ENCODE data around the gene SH2B3.
"Not testable (repeated sequence)": the region's sequence is repeated elsewhere in the genome, so short reads cannot be mapped to it uniquely, and the experiment has no call there.

Gene SH2B3

GRCh38 chr12:111457071-111457470 is 51.3 kb downstream of the SH2B3 start:
- no peak for DNase-seq (ENCODE audit: low read depth in 3 of 3, low spot score in 1 of 3)

- DNase-seq (ENCODE audit: low read depth in 3 of 3, low spot score in 1 of 3), result no peak
These were observed 51.9 kb downstream of the SH2B3 start for GRCh38 chr12:111457577-111457976.

- DNase-seq (ENCODE audit: low read depth in 3 of 3, low spot score in 1 of 3), result no peak
These were observed 52.9 kb downstream of the SH2B3 start for GRCh38 chr12:111458546-111459172.

GRCh38 chr12:111460111-111460510 is 54.4 kb downstream of the SH2B3 start:
- DNase-seq (ENCODE audit: low read depth in 3 of 3, low spot score in 1 of 3), result not testable (repeated sequence)

- no peak for DNase-seq (ENCODE audit: low read depth in 3 of 3, low spot score in 1 of 3)
These were observed 56.6 kb downstream of the SH2B3 start for GRCh38 chr12:111462210-111462769.

- no peak for DNase-seq (ENCODE audit: low read depth in 3 of 3, low spot score in 1 of 3)
These were observed 61.6 kb downstream of the SH2B3 start for GRCh38 chr12:111467092-111467856.

- DNase-seq (ENCODE audit: low read depth in 3 of 3, low spot score in 1 of 3), result no peak
These were observed 62.1 kb downstream of the SH2B3 start for GRCh38 chr12:111467857-111468241.

- no peak for DNase-seq (ENCODE audit: low read depth in 3 of 3, low spot score in 1 of 3)
These were observed 63.7 kb downstream of the SH2B3 start for GRCh38 chr12:111469401-111469800.

GRCh38 chr12:111471236-111471635 is 65.5 kb downstream of the SH2B3 start:
- no peak for DNase-seq (ENCODE audit: low read depth in 3 of 3, low spot score in 1 of 3)

GRCh38 chr12:111482462-111482861 is 76.7 kb downstream of the SH2B3 start:
- no peak for DNase-seq (ENCODE audit: low read depth in 3 of 3, low spot score in 1 of 3)

GRCh38 chr12:111488271-111488670 is 82.5 kb downstream of the SH2B3 start:
- no peak for DNase-seq (ENCODE audit: low read depth in 3 of 3, low spot score in 1 of 3)

GRCh38 chr12:111488798-111489197 is 83.1 kb downstream of the SH2B3 start:
- no peak for DNase-seq (ENCODE audit: low read depth in 3 of 3, low spot score in 1 of 3)

- not testable (repeated sequence) for DNase-seq (ENCODE audit: low read depth in 3 of 3, low spot score in 1 of 3)
These were observed 87.3 kb downstream of the SH2B3 start for GRCh38 chr12:111492979-111493378.

- no peak for DNase-seq (ENCODE audit: low read depth in 3 of 3, low spot score in 1 of 3)
These were observed 89.0 kb downstream of the SH2B3 start for GRCh38 chr12:111494676-111495075.

All from stimulated activated CD4-positive, alpha-beta T cell treated with anti-CD3 and anti-CD28 coated beads, TNF-alpha, amount 100 ng/mL, for 1 hour (primary cell).